ENCODE data around the gene LSMEM2. TPM values are rescaled to one million over a fixed set of nuclear protein-coding genes. Genes with fewer than 3 reads are reported as not detected.

LSMEM2 gene
- total and polyA plus RNA-seq, 9 of the 15 experiments (the other 6 are each of a cell fraction or from before 2014, with no cell fraction given): not detected

GRCh38 chr3:50327943-50328691 lies 49.2 kb downstream of the LSMEM2 start, which contains the start of gene TUSC2 (continued):
- TF ChIP-seq ZBTB17 (CRISPR knock-in tag; IDR thresholded peaks at IDR 0.05) (no peak), BACH1 (tag; IDR thresholded peaks at IDR 0.05) (no peak), KDM5B (IDR thresholded peaks at IDR 0.05; ENCODE audit: insufficient replicate concordance, low read depth, low read length) (peak; percentile 60), HLTF (IDR thresholded peaks at IDR 0.05) (no peak), ZKSCAN8 (CRISPR knock-in tag; IDR thresholded peaks at IDR 0.05) (no peak), ZNF586 (CRISPR knock-in tag; conservative IDR thresholded peaks at IDR 0.05) (no peak), ETV1 (tag; conservative IDR thresholded peaks at IDR 0.05; ENCODE audit: low read depth) (no peak), POLR2G (IDR thresholded peaks at IDR 0.05; ENCODE audit: low read depth, low read length) (peak; percentile 95), ZNF395 (CRISPR knock-in tag; IDR thresholded peaks at IDR 0.05) (no peak), POLR2AphosphoS5 (IDR thresholded peaks at IDR 0.05; ENCODE audit: control insufficient read depth, insufficient read depth, low read depth, low read length) (peak; percentile 38; the same call in 1 of the 2 replicates), EP300 (IDR thresholded peaks at IDR 0.05; ENCODE audit: low read length) (no peak), STAT5B (CRISPR knock-in tag; IDR thresholded peaks at IDR 0.05) (no peak), CREBBP (IDR thresholded peaks at IDR 0.05; ENCODE audit: low read depth, low read length) (no peak)
- TF ChIP-seq, protein P1, sequence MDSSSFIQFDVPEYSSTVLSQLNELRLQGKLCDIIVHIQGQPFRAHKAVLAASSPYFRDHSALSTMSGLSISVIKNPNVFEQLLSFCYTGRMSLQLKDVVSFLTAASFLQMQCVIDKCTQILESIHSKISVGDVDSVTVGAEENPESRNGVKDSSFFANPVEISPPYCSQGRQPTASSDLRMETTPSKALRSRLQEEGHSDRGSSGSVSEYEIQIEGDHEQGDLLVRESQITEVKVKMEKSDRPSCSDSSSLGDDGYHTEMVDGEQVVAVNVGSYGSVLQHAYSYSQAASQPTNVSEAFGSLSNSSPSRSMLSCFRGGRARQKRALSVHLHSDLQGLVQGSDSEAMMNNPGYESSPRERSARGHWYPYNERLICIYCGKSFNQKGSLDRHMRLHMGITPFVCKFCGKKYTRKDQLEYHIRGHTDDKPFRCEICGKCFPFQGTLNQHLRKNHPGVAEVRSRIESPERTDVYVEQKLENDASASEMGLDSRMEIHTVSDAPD (CRISPR knock-in tag; IDR thresholded peaks at IDR 0.05): no peak
- TF ChIP-seq, protein P2, sequence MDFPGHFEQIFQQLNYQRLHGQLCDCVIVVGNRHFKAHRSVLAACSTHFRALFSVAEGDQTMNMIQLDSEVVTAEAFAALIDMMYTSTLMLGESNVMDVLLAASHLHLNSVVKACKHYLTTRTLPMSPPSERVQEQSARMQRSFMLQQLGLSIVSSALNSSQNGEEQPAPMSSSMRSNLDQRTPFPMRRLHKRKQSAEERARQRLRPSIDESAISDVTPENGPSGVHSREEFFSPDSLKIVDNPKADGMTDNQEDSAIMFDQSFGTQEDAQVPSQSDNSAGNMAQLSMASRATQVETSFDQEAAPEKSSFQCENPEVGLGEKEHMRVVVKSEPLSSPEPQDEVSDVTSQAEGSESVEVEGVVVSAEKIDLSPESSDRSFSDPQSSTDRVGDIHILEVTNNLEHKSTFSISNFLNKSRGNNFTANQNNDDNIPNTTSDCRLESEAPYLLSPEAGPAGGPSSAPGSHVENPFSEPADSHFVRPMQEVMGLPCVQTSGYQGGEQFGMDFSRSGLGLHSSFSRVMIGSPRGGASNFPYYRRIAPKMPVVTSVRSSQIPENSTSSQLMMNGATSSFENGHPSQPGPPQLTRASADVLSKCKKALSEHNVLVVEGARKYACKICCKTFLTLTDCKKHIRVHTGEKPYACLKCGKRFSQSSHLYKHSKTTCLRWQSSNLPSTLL (IDR thresholded peaks at IDR 0.05): no peak
- TF ChIP-seq, protein P3, sequence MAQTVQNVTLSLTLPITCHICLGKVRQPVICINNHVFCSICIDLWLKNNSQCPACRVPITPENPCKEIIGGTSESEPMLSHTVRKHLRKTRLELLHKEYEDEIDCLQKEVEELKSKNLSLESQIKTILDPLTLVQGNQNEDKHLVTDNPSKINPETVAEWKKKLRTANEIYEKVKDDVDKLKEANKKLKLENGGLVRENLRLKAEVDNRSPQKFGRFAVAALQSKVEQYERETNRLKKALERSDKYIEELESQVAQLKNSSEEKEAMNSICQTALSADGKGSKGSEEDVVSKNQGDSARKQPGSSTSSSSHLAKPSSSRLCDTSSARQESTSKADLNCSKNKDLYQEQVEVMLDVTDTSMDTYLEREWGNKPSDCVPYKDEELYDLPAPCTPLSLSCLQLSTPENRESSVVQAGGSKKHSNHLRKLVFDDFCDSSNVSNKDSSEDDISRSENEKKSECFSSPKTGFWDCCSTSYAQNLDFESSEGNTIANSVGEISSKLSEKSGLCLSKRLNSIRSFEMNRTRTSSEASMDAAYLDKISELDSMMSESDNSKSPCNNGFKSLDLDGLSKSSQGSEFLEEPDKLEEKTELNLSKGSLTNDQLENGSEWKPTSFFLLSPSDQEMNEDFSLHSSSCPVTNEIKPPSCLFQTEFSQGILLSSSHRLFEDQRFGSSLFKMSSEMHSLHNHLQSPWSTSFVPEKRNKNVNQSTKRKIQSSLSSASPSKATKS (CRISPR knock-in tag; IDR thresholded peaks at IDR 0.05): no peak
- TF ChIP-seq, protein P4, sequence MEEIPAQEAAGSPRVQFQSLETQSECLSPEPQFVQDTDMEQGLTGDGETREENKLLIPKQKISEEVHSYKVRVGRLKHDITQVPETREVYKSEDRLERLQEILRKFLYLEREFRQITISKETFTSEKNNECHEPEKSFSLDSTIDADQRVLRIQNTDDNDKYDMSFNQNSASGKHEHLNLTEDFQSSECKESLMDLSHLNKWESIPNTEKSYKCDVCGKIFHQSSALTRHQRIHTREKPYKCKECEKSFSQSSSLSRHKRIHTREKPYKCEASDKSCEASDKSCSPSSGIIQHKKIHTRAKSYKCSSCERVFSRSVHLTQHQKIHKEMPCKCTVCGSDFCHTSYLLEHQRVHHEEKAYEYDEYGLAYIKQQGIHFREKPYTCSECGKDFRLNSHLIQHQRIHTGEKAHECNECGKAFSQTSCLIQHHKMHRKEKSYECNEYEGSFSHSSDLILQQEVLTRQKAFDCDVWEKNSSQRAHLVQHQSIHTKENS (CRISPR knock-in tag; IDR thresholded peaks at IDR 0.05): no peak
- TF ChIP-seq, protein P5, sequence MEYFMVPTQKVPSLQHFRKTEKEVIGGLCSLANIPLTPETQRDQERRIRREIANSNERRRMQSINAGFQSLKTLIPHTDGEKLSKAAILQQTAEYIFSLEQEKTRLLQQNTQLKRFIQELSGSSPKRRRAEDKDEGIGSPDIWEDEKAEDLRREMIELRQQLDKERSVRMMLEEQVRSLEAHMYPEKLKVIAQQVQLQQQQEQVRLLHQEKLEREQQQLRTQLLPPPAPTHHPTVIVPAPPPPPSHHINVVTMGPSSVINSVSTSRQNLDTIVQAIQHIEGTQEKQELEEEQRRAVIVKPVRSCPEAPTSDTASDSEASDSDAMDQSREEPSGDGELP (CRISPR knock-in tag; IDR thresholded peaks at IDR 0.05; ENCODE audit: borderline replicate concordance): peak; percentile 98
